ENCODE measurements around the gene TMEM225B. TPM values are rescaled to one million over a fixed set of nuclear protein-coding genes. Genes with fewer than 3 reads are reported as not detected.
"Not testable (repeated sequence)": the region's sequence is repeated elsewhere in the genome, so short reads cannot be mapped to it uniquely, and the experiment has no call there.

TMEM225B gene
- total and polyA plus RNA-seq, 12 donors: 0.52 to 4.9 (median 1.9) TPM

DNA sequence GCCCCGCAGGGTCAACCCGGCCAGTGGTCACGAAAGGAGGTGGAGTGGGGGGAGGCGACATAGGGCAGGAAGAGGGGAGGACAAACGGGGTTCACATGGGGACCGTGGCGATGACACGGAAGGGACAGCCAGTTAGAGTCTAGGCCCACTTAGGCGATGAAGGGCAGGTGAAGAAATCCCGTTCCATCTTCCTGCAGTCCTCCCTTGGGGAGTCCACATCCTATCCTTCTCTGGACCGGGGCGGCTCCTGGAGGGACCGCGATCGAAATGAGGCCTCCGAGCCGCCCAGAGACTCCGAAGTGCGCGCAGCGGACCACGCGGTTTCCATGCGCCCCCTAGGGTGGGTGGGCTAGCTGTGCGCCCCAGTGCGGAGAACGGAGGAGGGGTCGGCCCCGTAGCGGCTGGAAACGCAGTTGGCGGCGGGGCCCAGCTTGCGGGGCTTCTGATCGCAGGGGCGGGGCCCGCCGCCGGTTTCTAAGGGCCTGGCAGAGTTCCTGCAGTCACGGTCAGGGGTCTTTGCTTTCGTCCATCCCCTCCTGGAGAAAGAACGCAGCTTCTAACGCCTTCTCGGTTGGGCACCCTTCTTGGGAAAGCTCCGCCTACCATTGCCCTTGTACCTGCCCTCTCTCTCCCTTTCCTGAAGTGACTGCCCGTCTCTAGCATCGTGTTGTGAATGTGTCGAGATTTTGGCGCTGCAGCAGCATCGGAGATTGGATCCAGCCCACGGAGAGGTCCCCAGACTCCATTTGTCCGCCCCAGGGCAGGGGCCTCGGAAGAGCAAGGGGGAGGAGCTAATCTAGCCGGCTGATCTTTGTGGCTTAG, 17.9 kb upstream of the TMEM225B start:
- Histone ChIP-seq H3K27ac (peak overlapping the region in 2 of 5 donors; percentile 23 to 34), H3K27me3 (no peaks in the 10 kb centered on the region), H3K4me3 (peak overlapping the region in 3 of 4 donors; percentile 29 to 86 (median 48)), H3K36me3 (replicated peaks in 1 of 2) (no peaks in the 10 kb centered on the region), H3K4me1 (replicated peaks in 1 of 2) (peaks cover 0 to 14% of the 10 kb centered on the region in 2 donors), H3K9me3 (replicated peaks in 1 of 3) (no peaks in the 10 kb centered on the region)
- TF ChIP-seq, protein P1, sequence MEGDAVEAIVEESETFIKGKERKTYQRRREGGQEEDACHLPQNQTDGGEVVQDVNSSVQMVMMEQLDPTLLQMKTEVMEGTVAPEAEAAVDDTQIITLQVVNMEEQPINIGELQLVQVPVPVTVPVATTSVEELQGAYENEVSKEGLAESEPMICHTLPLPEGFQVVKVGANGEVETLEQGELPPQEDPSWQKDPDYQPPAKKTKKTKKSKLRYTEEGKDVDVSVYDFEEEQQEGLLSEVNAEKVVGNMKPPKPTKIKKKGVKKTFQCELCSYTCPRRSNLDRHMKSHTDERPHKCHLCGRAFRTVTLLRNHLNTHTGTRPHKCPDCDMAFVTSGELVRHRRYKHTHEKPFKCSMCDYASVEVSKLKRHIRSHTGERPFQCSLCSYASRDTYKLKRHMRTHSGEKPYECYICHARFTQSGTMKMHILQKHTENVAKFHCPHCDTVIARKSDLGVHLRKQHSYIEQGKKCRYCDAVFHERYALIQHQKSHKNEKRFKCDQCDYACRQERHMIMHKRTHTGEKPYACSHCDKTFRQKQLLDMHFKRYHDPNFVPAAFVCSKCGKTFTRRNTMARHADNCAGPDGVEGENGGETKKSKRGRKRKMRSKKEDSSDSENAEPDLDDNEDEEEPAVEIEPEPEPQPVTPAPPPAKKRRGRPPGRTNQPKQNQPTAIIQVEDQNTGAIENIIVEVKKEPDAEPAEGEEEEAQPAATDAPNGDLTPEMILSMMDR (IDR thresholded peaks at IDR 0.05): peak in 3 of 6 experiments; percentile 21 to 34 (median 30)
- TF ChIP-seq POLR2A (IDR thresholded peaks at IDR 0.05): no peak
- WGBS, 4 donors: 1 to 6% (median 2%) methylated on average over 18 to 54 of the region's 54 CpGs
- intact Hi-C loops (cut with DNase I): no loop called here
- DNase-seq: peak in 6 of 7 donors; percentile 28 to 63 (median 39)

DNA sequence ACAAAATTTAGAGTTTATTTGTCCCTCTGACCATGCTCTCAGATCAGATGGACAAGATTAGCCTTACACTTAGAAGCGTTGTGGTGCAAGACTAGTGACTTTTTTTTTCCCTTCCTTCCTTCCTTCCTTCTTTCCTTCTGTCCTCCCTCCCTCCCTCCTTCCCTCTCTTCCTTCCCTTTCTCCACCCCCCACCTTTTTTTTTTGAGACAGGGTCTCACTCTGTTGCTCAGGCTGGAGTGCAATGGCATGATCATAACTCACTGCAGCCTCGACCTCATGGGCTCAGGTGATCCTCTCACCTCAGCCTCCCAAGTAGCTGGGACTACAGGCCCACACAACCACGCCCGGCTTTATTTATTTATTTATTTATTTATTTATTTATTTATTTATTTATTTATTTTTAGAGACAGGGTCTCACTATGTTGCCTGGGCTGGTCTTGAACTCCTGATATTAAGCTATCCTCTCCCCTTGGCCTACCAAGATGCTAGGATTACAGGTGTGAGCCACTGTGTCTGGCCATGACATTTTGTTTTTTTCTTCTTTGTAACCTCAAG, 17.2 kb upstream of the TMEM225B start:
- H3K27me3 ChIP-seq; intact Hi-C loops (cut with DNase I); H3K36me3 ChIP-seq (replicated peaks in 1 of 2); H3K9me3 ChIP-seq (replicated peaks in 1 of 3); H3K27ac ChIP-seq; DNase-seq: not testable (repeated sequence)
- WGBS, 4 donors: 50 to 59% (median 54%) methylated on average over 4 of the region's 4 CpGs
- H3K4me3 ChIP-seq: peak overlapping the region in 1 of 4 donors; percentile 86
- peaks cover 0 to 14% of the 10 kb centered on the region in 2 donors for H3K4me1 ChIP-seq (replicated peaks in 1 of 2)

DNA sequence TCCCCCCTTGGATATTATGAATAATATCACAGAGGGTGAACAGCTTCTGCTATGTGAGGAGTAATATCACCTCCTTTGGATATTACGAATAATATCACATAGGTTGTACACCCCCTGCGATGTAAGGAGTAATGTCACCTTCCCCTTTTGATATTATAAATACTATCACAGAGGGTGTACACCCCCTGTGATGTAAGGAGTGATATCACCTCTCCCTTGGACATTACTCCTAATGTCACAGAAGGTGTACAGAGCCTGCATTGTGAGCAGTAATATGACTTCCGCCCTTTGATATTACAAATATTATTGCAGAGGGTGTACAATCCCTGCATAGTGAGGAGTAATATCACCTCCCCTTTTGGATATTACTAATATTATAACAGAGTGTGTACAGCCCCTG, 9.2 kb upstream of the TMEM225B start:
- no peak overlapping the region for H3K4me3 ChIP-seq
- no peaks in the 10 kb centered on the region for H3K36me3 ChIP-seq (replicated peaks in 1 of 2)
- intact Hi-C loops (cut with DNase I): no loop called here
- H3K4me1 ChIP-seq (replicated peaks in 1 of 2): no peaks in the 10 kb centered on the region
- 69 to 85% (median 76%) methylated on average over 3 of the region's 3 CpGs for WGBS, 4 donors
- no peak overlapping the region for H3K27ac ChIP-seq
- H3K27me3 ChIP-seq: no peaks in the 10 kb centered on the region
- TF ChIP-seq, protein P1 (IDR thresholded peaks at IDR 0.05): no peak
- no peak for TF ChIP-seq POLR2A (IDR thresholded peaks at IDR 0.05)
- no peaks in the 10 kb centered on the region for H3K9me3 ChIP-seq (replicated peaks in 1 of 3)
- no peak for DNase-seq

DNA sequence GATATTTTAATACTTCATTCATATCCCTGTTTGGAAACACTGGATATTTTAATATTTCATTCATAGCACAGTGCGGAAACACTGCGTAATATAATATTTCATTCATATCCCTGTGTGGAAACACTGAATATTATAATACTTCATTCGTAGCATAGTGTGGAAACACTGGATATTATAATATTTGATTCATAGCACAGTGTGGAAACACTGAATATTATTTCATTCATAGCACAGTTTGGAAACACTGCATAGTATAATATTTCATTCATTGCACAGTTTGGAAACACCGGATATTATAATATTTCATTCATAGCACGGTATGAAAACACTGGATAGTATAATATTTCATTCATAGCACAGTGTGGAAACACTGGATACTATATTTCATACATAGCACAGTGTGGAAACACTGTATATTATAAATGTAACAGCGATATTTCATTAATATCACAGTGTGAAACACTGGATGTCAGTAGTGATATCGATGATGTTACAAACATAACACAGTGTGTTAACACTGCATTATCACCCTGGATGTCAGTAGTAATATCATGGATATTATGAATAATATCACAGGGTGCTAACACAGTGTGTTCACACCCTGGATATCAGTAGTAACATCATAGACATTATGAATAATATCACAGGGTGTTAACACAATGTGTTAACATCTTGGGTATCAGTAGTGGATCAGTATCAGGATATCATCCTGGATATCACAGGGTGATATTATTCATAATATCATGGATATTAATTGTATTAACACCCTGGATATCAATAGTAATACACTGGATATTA, 2.9 kb upstream of the TMEM225B start:
- Histone ChIP-seq H3K27ac (no peak overlapping the region), H3K27me3 (no peaks in the 10 kb centered on the region), H3K36me3 (replicated peaks in 1 of 2) (no peaks in the 10 kb centered on the region), H3K9me3 (replicated peaks in 1 of 3) (no peaks in the 10 kb centered on the region), H3K4me1 (replicated peaks in 1 of 2) (no peaks in the 10 kb centered on the region), H3K4me3 (no peak overlapping the region)
- no peak for TF ChIP-seq POLR2A (IDR thresholded peaks at IDR 0.05)
- TF ChIP-seq, protein P1 (IDR thresholded peaks at IDR 0.05): no peak
- DNase-seq: no peak
- 78 to 83% (median 82%) methylated on average over 7 of the region's 7 CpGs for WGBS, 4 donors
- intact Hi-C loops (cut with DNase I): no loop called here
